MM.1S (cell line): ENCODE measurements around the gene PI4KA.
"Not testable (repeated sequence)": the region's sequence is repeated elsewhere in the genome, so short reads cannot be mapped to it uniquely, and the experiment has no call there.

Source experiments
- DNase-seq: peaks from one replicate; pipeline ENCODE4 v3.0.0-alpha.2; 2015
- H2AFZ ChIP-seq: fragments of 300-600 bp; sonication (generic); 2 replicates; pipeline ENCODE4 v1.6.0; 2016; ENCODE audit warnings: antibody characterized with exemption, low read length
- H3F3A ChIP-seq: fragments of 300-600 bp; sonication (generic); 2 replicates; pipeline ENCODE4 v1.6.1; 2016; ENCODE audit warnings: mild to moderate bottlenecking, antibody characterized with exemption, low read length, moderate library complexity, mixed read lengths; ENCODE audit not compliant: insufficient read depth
- H3K27ac ChIP-seq: fragments of 300-600 bp; sonication (generic); 2 replicates; pipeline ENCODE4 v1.5.1; 2016; ENCODE audit warnings: mild to moderate bottlenecking, low read length
- H3K27me3 ChIP-seq: fragments of 300-600 bp; sonication (generic); replicated peaks from 2 replicates; pipeline ENCODE4 v1.6.0; 2016; ENCODE audit warnings: low read length; ENCODE audit not compliant: insufficient read depth
- H3K36me3 ChIP-seq: fragments of 300-600 bp; sonication (generic); replicated peaks from 2 replicates; pipeline ENCODE4 v1.6.1; 2016; ENCODE audit warnings: mild to moderate bottlenecking, low read length, mixed read lengths; ENCODE audit not compliant: insufficient read depth
- H3K4me1 ChIP-seq: fragments of 300-600 bp; sonication (generic); 2 replicates; pipeline ENCODE4 v1.6.1; 2016; ENCODE audit warnings: low read length, mixed read lengths
- H3K4me2 ChIP-seq: fragments of 300-600 bp; sonication (generic); 2 replicates; pipeline ENCODE4 v1.6.0; 2016; ENCODE audit warnings: low read depth, low read length
- H3K4me3 ChIP-seq: fragments of 300-600 bp; sonication (generic); 2 replicates; pipeline ENCODE4 v1.5.1; 2016; ENCODE audit warnings: low read length, mixed read lengths
- H3K79me2 ChIP-seq: fragments of 300-600 bp; sonication (generic); 2 replicates; pipeline ENCODE4 v1.6.1; 2016; ENCODE audit warnings: mixed run types, low read length, mixed read lengths
- H3K9ac ChIP-seq: fragments of 300-600 bp; sonication (generic); 2 replicates; pipeline ENCODE4 v1.6.1; 2016; ENCODE audit warnings: low read length, mixed read lengths
- H3K9me2 ChIP-seq: fragments of 300-600 bp; sonication (generic); replicated peaks from 2 replicates; pipeline ENCODE4 v1.6.1; 2016; ENCODE audit warnings: mild to moderate bottlenecking, low read length, mixed read lengths; ENCODE audit not compliant: insufficient read depth
- H3K9me3 ChIP-seq: fragments of 300-600 bp; sonication (generic); replicated peaks from 2 replicates; pipeline ENCODE4 v1.6.1; 2016; ENCODE audit warnings: mild to moderate bottlenecking, low read length, mixed read lengths; ENCODE audit not compliant: insufficient read depth
- H4K20me1 ChIP-seq: fragments of 300-600 bp; sonication (generic); 2 replicates; pipeline ENCODE4 v1.6.1; 2016; ENCODE audit warnings: mild to moderate bottlenecking, low read length, moderate library complexity, mixed read lengths; ENCODE audit not compliant: insufficient read depth
- CTCF ChIP-seq: fragments of 300-600 bp; sonication (generic); IDR thresholded peaks from 2 replicates; pipeline ENCODE4 v1.5.1; 2016; ENCODE audit warnings: antibody characterized with exemption, low read length, mixed read lengths
- EZH2 ChIP-seq: fragments of 300-600 bp; sonication (generic); optimal IDR thresholded peaks from 2 replicates; pipeline ENCODE3; 2017; ENCODE audit warnings: low read depth, mild to moderate bottlenecking, antibody characterized with exemption, low read length, mixed read lengths
- EZH2phosphoT487 ChIP-seq: fragments of 300-600 bp; sonication (generic); IDR thresholded peaks from 2 replicates; pipeline ENCODE4 v1.6.1; 2018; ENCODE audit warnings: antibody characterized with exemption, low read length

The PI4KA gene

GRCh38 chr22:20899827-20900423 is 41.3 kb upstream of the PI4KA start:
- Histone ChIP-seq H4K20me1 (no peaks in the 10 kb centered on the region), H3F3A (no peaks in the 10 kb centered on the region), H3K4me2 (no peak overlapping the region), H3K9ac (no peak overlapping the region), H3K4me3 (no peak overlapping the region), H3K27me3 (no peaks in the 10 kb centered on the region), H3K79me2 (no peaks in the 10 kb centered on the region), H3K9me3 (no peaks in the 10 kb centered on the region), H3K4me1 (no peaks in the 10 kb centered on the region), H2AFZ (no peak overlapping the region), H3K9me2 (no peaks in the 10 kb centered on the region), H3K36me3 (no peaks in the 10 kb centered on the region), H3K27ac (no peak overlapping the region)
- DNase-seq = no peak
- TF ChIP-seq EZH2 (no peak), CTCF (no peak), EZH2phosphoT487 (no peak)

- H3F3A ChIP-seq, H3K9ac ChIP-seq, H3K4me3 ChIP-seq: not testable (repeated sequence)
Measured at GRCh38 chr22:20897737-20898136, 39.1 kb upstream of the PI4KA start.

GRCh38 chr22:20890975-20891374 is 32.4 kb upstream of the PI4KA start:
- DNase-seq = no peak
- no peak overlapping the region for H2AFZ ChIP-seq

More at GRCh38 chr22:20897737-20898136, 39.1 kb upstream of the PI4KA start:
- not testable (repeated sequence) for H4K20me1 ChIP-seq, H3K4me2 ChIP-seq, H3K36me3 ChIP-seq, H3K27ac ChIP-seq, DNase-seq, H3K79me2 ChIP-seq, H3K27me3 ChIP-seq, H3K9me3 ChIP-seq, H2AFZ ChIP-seq, H3K9me2 ChIP-seq, H3K4me1 ChIP-seq

More at GRCh38 chr22:20890975-20891374, 32.4 kb upstream of the PI4KA start:
- no peak overlapping the region for H3K4me2 ChIP-seq
- no peak overlapping the region for H3K27ac ChIP-seq
- no peaks in the 10 kb centered on the region for H3F3A ChIP-seq
- H3K9ac ChIP-seq = no peak overlapping the region
- no peaks in the 10 kb centered on the region for H4K20me1 ChIP-seq
- H3K9me3 ChIP-seq = no peaks in the 10 kb centered on the region
- no peaks in the 10 kb centered on the region for H3K27me3 ChIP-seq
- no peak for TF ChIP-seq EZH2phosphoT487
- TF ChIP-seq CTCF = no peak
- no peak for TF ChIP-seq EZH2
- H3K79me2 ChIP-seq = no peaks in the 10 kb centered on the region
- no peak overlapping the region for H3K4me3 ChIP-seq
- H3K4me1 ChIP-seq = no peaks in the 10 kb centered on the region
- no peaks in the 10 kb centered on the region for H3K36me3 ChIP-seq
- H3K9me2 ChIP-seq = no peaks in the 10 kb centered on the region
